ENCODE results near the gene CNOT1. TPM values are rescaled to one million over a fixed set of nuclear protein-coding genes. Genes with fewer than 3 reads are reported as not detected.

CNOT1 gene
- total RNA-seq, 1 experiment from 2014 or later: 328 TPM

GRCh38 chr16:58476791-58477190 lies 152.8 kb downstream of the CNOT1 start:
- Mint-ChIP-seq H3K27me3 (ENCODE audit: low read depth) (peaks cover 13% of the 10 kb centered on the region), H3K36me3 (ENCODE audit: insufficient read depth in 1 of 3, low read depth in 3 of 3) (no peaks in the 10 kb centered on the region), H3K4me3 (no peak overlapping the region), H3K4me1 (peaks cover 5 to 27% of the 10 kb centered on the region in 2 experiments; a peak in 3 of 4 replicates), H3K9me3 (no peaks in the 10 kb centered on the region), H3K27ac (no peak overlapping the region)
- Histone ChIP-seq H2AK5ac (ENCODE audit: insufficient read length, low read length) (no peak overlapping the region), H3K79me1 (ENCODE audit: insufficient read depth, low read depth, low read length, poor library complexity, severe bottlenecking) (no peaks in the 10 kb centered on the region), H4K8ac (replicated peaks; ENCODE audit: insufficient read length, low read depth, low read length) (no peak overlapping the region), H3K4ac (ENCODE audit: low read depth, low read length) (no peak overlapping the region), H3K14ac (ENCODE audit: insufficient read depth, low read length) (no peak overlapping the region), H3T11ph (ENCODE audit: low read length) (no peak overlapping the region), H3K27ac (ENCODE audit: insufficient read length, low read depth, low read length) (no peak overlapping the region), H3K23ac (ENCODE audit: insufficient read length, low read depth, low read length) (no peak overlapping the region), H2BK15ac (ENCODE audit: low read depth, low read length) (no peak overlapping the region), H3K4me1 (ENCODE audit: insufficient read depth, low read length) (no peaks in the 10 kb centered on the region), H2BK5ac (ENCODE audit: insufficient read length, low read length) (no peak overlapping the region), H2BK20ac (ENCODE audit: low read depth, low read length, poor library complexity, severe bottlenecking) (no peak overlapping the region), H4K20me1 (ENCODE audit: control insufficient read depth, insufficient read depth, insufficient read length) (no peaks in the 10 kb centered on the region), H2BK12ac (ENCODE audit: insufficient read length, low read depth, low read length) (no peak overlapping the region), H3K9ac (ENCODE audit: extremely low read depth, insufficient read length, low read length) (no peak overlapping the region), H3K18ac (ENCODE audit: insufficient read length, low read depth, low read length) (no peak overlapping the region), H3K9me3 (ENCODE audit: control insufficient read depth, low read depth, low read length) (no peaks in the 10 kb centered on the region), H4K5ac (ENCODE audit: insufficient read length, low read depth, low read length) (no peak overlapping the region), H3K27me3 (ENCODE audit: insufficient read depth, low read length) (no peaks in the 10 kb centered on the region), H3K4me2 (ENCODE audit: insufficient read depth, insufficient read length, low read length) (no peak overlapping the region), H2AFZ (ENCODE audit: low read length) (no peak overlapping the region), H2BK120ac (ENCODE audit: low read depth, low read length, poor library complexity, severe bottlenecking) (no peak overlapping the region), H4K91ac (ENCODE audit: insufficient read length, low read depth, low read length) (no peak overlapping the region), H3K79me2 (ENCODE audit: insufficient read depth, low read length) (no peaks in the 10 kb centered on the region), H3K23me2 (ENCODE audit: insufficient read length, low read depth, low read length, poor library complexity, severe bottlenecking) (no peaks in the 10 kb centered on the region), H3K56ac (ENCODE audit: insufficient read length, low read depth, low read length) (no peak overlapping the region)
- TF ChIP-seq, protein P1, sequence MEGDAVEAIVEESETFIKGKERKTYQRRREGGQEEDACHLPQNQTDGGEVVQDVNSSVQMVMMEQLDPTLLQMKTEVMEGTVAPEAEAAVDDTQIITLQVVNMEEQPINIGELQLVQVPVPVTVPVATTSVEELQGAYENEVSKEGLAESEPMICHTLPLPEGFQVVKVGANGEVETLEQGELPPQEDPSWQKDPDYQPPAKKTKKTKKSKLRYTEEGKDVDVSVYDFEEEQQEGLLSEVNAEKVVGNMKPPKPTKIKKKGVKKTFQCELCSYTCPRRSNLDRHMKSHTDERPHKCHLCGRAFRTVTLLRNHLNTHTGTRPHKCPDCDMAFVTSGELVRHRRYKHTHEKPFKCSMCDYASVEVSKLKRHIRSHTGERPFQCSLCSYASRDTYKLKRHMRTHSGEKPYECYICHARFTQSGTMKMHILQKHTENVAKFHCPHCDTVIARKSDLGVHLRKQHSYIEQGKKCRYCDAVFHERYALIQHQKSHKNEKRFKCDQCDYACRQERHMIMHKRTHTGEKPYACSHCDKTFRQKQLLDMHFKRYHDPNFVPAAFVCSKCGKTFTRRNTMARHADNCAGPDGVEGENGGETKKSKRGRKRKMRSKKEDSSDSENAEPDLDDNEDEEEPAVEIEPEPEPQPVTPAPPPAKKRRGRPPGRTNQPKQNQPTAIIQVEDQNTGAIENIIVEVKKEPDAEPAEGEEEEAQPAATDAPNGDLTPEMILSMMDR (conservative IDR thresholded peaks at IDR 0.05): no peak
- no CpG with 5 or more reads among the region's 1 CpG for WGBS (ENCODE audit: extremely low coverage, insufficient read length, low lambda C conversion rate)
- no peak for DNase-seq

All from H9 (cell line).